ENCODE data around the gene SPSB1.

Gene SPSB1

GRCh38 chr1:9319789-9320519, 27.3 kb downstream of the SPSB1 start:
- no peak for DNase-seq (ENCODE audit: low spot score)

- no peak for DNase-seq (ENCODE audit: low spot score)
These were observed 28.1 kb downstream of the SPSB1 start for GRCh38 chr1:9320520-9321479.

- no peak for DNase-seq (ENCODE audit: low spot score)
These were observed 28.8 kb downstream of the SPSB1 start for GRCh38 chr1:9321480-9321849.

GRCh38 chr1:9321986-9322660, 29.4 kb downstream of the SPSB1 start:
- DNase-seq (ENCODE audit: low spot score), result no peak

GRCh38 chr1:9322661-9323244, 30.1 kb downstream of the SPSB1 start:
- no peak for DNase-seq (ENCODE audit: low spot score)

GRCh38 chr1:9324246-9325096, 31.8 kb downstream of the SPSB1 start:
- no peak for DNase-seq (ENCODE audit: low spot score)

GRCh38 chr1:9326596-9326995, 33.9 kb downstream of the SPSB1 start:
- no peak for DNase-seq (ENCODE audit: low spot score)

- no peak for DNase-seq (ENCODE audit: low spot score)
These were observed 35.5 kb downstream of the SPSB1 start for GRCh38 chr1:9328201-9328600.

- no peak for DNase-seq (ENCODE audit: low spot score)
These were observed 36.0 kb downstream of the SPSB1 start for GRCh38 chr1:9328715-9329114.

GRCh38 chr1:9331016-9331415, 38.3 kb downstream of the SPSB1 start:
- no peak for DNase-seq (ENCODE audit: low spot score)

GRCh38 chr1:9331558-9332346, 39.1 kb downstream of the SPSB1 start:
- DNase-seq (ENCODE audit: low spot score), result no peak

GRCh38 chr1:9332513-9333143, 39.9 kb downstream of the SPSB1 start:
- DNase-seq (ENCODE audit: low spot score), result no peak

GRCh38 chr1:9338397-9339246, 45.9 kb downstream of the SPSB1 start:
- no peak for DNase-seq (ENCODE audit: low spot score)

GRCh38 chr1:9340172-9340854, 47.6 kb downstream of the SPSB1 start:
- DNase-seq (ENCODE audit: low spot score), result no peak

GRCh38 chr1:9340864-9341263, 48.2 kb downstream of the SPSB1 start:
- no peak for DNase-seq (ENCODE audit: low spot score)

- no peak for DNase-seq (ENCODE audit: low spot score)
These were observed 48.7 kb downstream of the SPSB1 start for GRCh38 chr1:9341301-9341845.

GRCh38 chr1:9343269-9343668, 50.6 kb downstream of the SPSB1 start:
- DNase-seq (ENCODE audit: low spot score), result no peak

Measured in NAMALWA (cell line).